HG03558 (cell line): ENCODE data around the gene SRI.
"Not testable (repeated sequence)": the region's sequence is repeated elsewhere in the genome, so short reads cannot be mapped to it uniquely, and the experiment has no call there.

Experiments used
- ATAC-seq: cut with Tn5 transposase; IDR thresholded peaks from one replicate; pipeline ENCODE4 v1.9.1; 2021; ENCODE audit warnings: moderate number of reproducible peaks; ENCODE audit not compliant: unreplicated experiment; ENCODE audit errors: extremely low read depth

Gene SRI

GRCh38 chr7:88191911-88192310 lies 27.9 kb downstream of the SRI start:
- no peak for ATAC-seq

DNA sequence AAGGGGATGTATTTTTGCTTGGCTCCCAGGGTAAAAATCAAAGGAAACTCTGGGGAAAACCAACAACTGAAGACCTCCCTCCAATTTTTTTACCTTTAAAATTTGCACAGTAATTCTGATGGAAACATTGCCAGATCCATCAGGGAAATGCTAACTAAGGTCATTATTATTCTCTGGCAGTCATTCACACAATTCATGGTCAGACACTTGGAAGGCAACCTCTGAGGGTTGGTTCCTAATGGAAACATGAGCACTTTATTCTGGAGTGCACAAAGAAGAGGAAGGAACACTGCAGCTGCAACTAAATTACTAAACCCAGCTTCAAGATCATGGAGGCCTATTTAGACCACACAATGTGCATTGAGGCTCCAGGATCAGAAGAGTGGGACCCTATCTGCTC lies 34.2 kb downstream of the SRI start:
- ATAC-seq, result no peak

GRCh38 chr7:88184848-88185304 lies 35.0 kb downstream of the SRI start:
- peak; percentile 63 for ATAC-seq

- no peak for ATAC-seq
These were observed 36.8 kb downstream of the SRI start for GRCh38 chr7:88183051-88183450.

- ATAC-seq, result no peak
These were observed 43.6 kb downstream of the SRI start for GRCh38 chr7:88176190-88176589.

DNA sequence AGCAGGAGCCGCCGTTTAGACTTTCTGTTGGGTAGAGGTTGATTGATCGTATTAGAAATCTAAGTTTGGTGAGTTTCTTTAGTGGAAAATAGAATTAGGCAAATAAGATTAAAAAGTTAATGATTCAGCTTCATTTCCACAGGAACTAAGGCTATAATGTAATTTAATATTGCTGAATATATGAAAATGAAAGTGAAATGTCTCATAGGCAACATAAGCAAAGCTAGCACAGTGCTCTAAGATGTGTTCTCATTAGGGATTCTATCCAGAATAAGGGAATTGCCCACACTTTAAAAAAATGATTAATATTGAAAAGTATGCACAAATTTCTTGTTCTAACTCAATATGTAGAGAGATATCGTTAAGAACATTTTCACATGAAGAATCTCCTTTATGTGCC lies 47.0 kb downstream of the SRI start:
- ATAC-seq, result no peak

- ATAC-seq, result peak; percentile 39
These were observed 50.0 kb downstream of the SRI start for GRCh38 chr7:88169717-88170320.

DNA sequence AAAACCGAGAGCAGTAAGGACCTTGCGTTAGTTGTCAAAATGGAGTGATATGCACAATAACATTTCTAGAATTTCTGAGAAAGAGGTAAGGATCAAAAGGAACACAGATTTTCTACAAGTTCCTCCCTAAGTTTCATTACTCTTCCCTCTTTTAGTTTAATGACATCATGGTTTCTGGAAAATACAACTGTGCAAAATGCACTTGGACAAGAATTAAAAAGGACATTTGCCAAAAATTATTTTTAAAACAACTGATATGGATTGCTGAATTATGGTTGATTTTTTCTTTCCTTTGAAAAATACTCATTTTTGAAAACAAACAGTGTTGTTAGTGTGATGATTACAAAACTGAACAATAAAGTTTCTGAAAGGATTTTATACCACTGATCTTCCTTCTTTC lies 52.1 kb downstream of the SRI start:
- ATAC-seq, result no peak

- ATAC-seq, result no peak
These were observed 52.6 kb downstream of the SRI start for GRCh38 chr7:88167223-88167622.

DNA sequence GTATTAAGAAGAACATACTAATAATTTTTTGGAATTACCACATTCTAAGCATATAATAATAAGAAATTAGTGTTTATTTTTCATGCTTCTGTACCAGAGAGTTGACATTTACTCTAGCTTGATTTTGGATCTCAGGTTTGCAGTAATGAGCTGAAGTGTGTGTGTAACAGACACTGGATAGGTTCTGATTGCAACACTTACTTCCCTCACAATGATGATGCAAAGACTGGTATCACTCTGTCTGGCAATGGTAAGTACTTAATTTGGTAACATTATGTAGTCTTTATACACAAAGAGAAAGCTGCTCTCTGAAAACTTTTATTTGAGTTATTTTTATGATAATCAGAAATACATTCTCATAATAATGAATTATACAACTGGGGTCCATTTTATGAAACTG lies 54.1 kb downstream of the SRI start:
- no peak for ATAC-seq

GRCh38 chr7:88159741-88160140 lies 60.1 kb downstream of the SRI start:
- not testable (repeated sequence) for ATAC-seq

DNA sequence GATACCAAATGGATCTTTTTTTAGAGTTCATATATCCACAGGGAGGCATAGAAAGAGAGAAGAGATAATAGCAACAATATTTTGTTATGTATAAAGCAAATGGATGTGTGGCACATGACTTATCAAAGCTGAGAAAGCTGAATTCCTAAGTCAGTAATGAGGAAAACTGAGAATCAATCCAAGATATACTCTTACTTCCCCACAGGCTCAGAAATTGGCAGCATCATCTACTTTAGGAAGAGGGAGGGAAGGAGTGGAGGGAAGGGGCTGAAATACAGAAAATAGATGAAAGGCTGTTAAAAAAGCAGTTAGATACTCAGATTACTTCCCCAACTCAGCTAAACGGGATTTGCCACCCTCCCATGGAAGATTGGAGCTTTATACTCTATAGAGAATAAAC lies 63.5 kb downstream of the SRI start:
- no peak for ATAC-seq

GRCh38 chr7:88155756-88156155 lies 64.1 kb downstream of the SRI start:
- no peak for ATAC-seq
